H9 (cell line): ENCODE results near the gene RRP15. TPM values are rescaled to one million over a fixed set of nuclear protein-coding genes. Genes with fewer than 3 reads are reported as not detected.

Experiments used
- DNase-seq: peaks from one replicate; pipeline ENCODE4 v3.0.0-alpha.2; 2017
- H2AFZ ChIP-seq: one replicate; pipeline ENCODE4 v1.6.1; 2013; ENCODE audit warnings: mild to moderate bottlenecking, low read length, control low read depth, moderate library complexity
- H2AK5ac ChIP-seq: 2 replicates; pipeline ENCODE4 v1.6.1; 2013; ENCODE audit warnings: low read length, control low read depth, mixed read lengths; ENCODE audit not compliant: insufficient read length
- H2BK120ac ChIP-seq: one replicate; pipeline ENCODE4 v1.6.1; 2013; ENCODE audit warnings: low read depth, mild to moderate bottlenecking, low read length, control low read depth, inconsistent platforms; ENCODE audit not compliant: poor library complexity, severe bottlenecking
- H2BK12ac ChIP-seq: 2 replicates; pipeline ENCODE4 v1.6.1; 2013; ENCODE audit warnings: low read length, control low read depth, mixed read lengths, low read depth; ENCODE audit not compliant: insufficient read length
- H2BK15ac ChIP-seq: 2 replicates; pipeline ENCODE4 v1.6.1; 2013; ENCODE audit warnings: low read depth, low read length, control low read depth
- H2BK20ac ChIP-seq: one replicate; pipeline ENCODE4 v1.6.1; 2013; ENCODE audit warnings: low read depth, mild to moderate bottlenecking, low read length, control low read depth, inconsistent platforms; ENCODE audit not compliant: poor library complexity, severe bottlenecking
- H2BK5ac ChIP-seq: 2 replicates; pipeline ENCODE4 v1.6.1; 2013; ENCODE audit warnings: low read length, control low read depth, mixed read lengths; ENCODE audit not compliant: insufficient read length
- H3K14ac ChIP-seq: 2 replicates; pipeline ENCODE4 v1.6.1; 2013; ENCODE audit warnings: low read length, control low read depth; ENCODE audit not compliant: insufficient read depth
- H3K18ac ChIP-seq: 2 replicates; pipeline ENCODE4 v1.6.1; 2013; ENCODE audit warnings: low read depth, mild to moderate bottlenecking, mixed read lengths, low read length, control low read depth; ENCODE audit not compliant: insufficient read length
- H3K23ac ChIP-seq: 2 replicates; pipeline ENCODE4 v1.6.1; 2013; ENCODE audit warnings: low read length, control low read depth, mixed read lengths, low read depth; ENCODE audit not compliant: insufficient read length
- H3K23me2 ChIP-seq: 2 replicates; pipeline ENCODE4 v1.6.1; 2013; ENCODE audit warnings: low read depth, mild to moderate bottlenecking, mixed read lengths, low read length, control low read depth; ENCODE audit not compliant: insufficient read length, poor library complexity, severe bottlenecking
- H3K27ac ChIP-seq: 2 replicates; pipeline ENCODE4 v1.5.1; 2013; ENCODE audit warnings: low read length, control low read depth, mixed read lengths, low read depth; ENCODE audit not compliant: insufficient read length
- H3K27me3 ChIP-seq: 2 replicates; pipeline ENCODE4 v1.6.1; 2013; ENCODE audit warnings: low read length, control low read depth, inconsistent platforms; ENCODE audit not compliant: insufficient read depth
- H3K4ac ChIP-seq: 2 replicates; pipeline ENCODE4 v1.6.1; 2013; ENCODE audit warnings: low read depth, mild to moderate bottlenecking, control low read depth, inconsistent platforms, low read length, moderate library complexity
- H3K4me1 ChIP-seq: 2 replicates; pipeline ENCODE4 v1.6.1; 2013; ENCODE audit warnings: low read length, control low read depth, inconsistent platforms; ENCODE audit not compliant: insufficient read depth
- H3K4me2 ChIP-seq: 2 replicates; pipeline ENCODE4 v1.6.1; 2013; ENCODE audit warnings: low read length, control low read depth, mixed read lengths; ENCODE audit not compliant: insufficient read length, insufficient read depth
- H3K56ac ChIP-seq: 2 replicates; pipeline ENCODE4 v1.6.1; 2013; ENCODE audit warnings: low read depth, mild to moderate bottlenecking, mixed read lengths, low read length, control low read depth; ENCODE audit not compliant: insufficient read length
- H3K79me1 ChIP-seq: 2 replicates; pipeline ENCODE4 v1.6.1; 2013; ENCODE audit warnings: low read depth, mild to moderate bottlenecking, moderate library complexity, low read length, control low read depth, inconsistent platforms; ENCODE audit not compliant: insufficient read depth, poor library complexity, severe bottlenecking
- H3K79me2 ChIP-seq: 2 replicates; pipeline ENCODE4 v1.6.1; 2013; ENCODE audit warnings: low read length, control low read depth, inconsistent platforms; ENCODE audit not compliant: insufficient read depth
- H3K9ac ChIP-seq: 2 replicates; pipeline ENCODE4 v1.6.1; 2013; ENCODE audit warnings: low read length, control low read depth, mixed read lengths; ENCODE audit not compliant: insufficient read length; ENCODE audit errors: extremely low read depth
- H3K9me3 ChIP-seq: one replicate; pipeline ENCODE4 v1.6.1; 2013; ENCODE audit warnings: low read depth, low read length, inconsistent platforms; ENCODE audit not compliant: control insufficient read depth
- H3T11ph ChIP-seq: one replicate; pipeline ENCODE4 v1.6.1; 2013; ENCODE audit warnings: mild to moderate bottlenecking, low read length, control low read depth, inconsistent platforms
- H4K20me1 ChIP-seq: one replicate; pipeline ENCODE4 v1.6.1; 2013; ENCODE audit not compliant: control insufficient read depth, insufficient read length, insufficient read depth
- H4K5ac ChIP-seq: 2 replicates; pipeline ENCODE4 v1.6.1; 2013; ENCODE audit warnings: low read depth, mild to moderate bottlenecking, mixed read lengths, low read length, control low read depth; ENCODE audit not compliant: insufficient read length
- H4K8ac ChIP-seq: replicated peaks from 2 replicates; pipeline ENCODE4 v1.6.1; 2013; ENCODE audit warnings: low read length, control low read depth, mixed read lengths, low read depth; ENCODE audit not compliant: insufficient read length
- H4K91ac ChIP-seq: 2 replicates; pipeline ENCODE4 v1.6.1; 2013; ENCODE audit warnings: low read depth, mild to moderate bottlenecking, moderate library complexity, mixed read lengths, low read length, control low read depth; ENCODE audit not compliant: insufficient read length
- H3K27ac Mint-ChIP-seq, 3 experiments: 2 replicates in 2 of 3; 3 replicates in 1 of 3; pipeline ENCODE4 v1.8.0; 2020 to 2021; ENCODE audit warnings: mixed read lengths in 3 of 3, mild to moderate bottlenecking in 1 of 3, moderate library complexity in 1 of 3
- H3K27me3 Mint-ChIP-seq: 2 replicates; pipeline ENCODE4 v1.8.0; 2021; ENCODE audit warnings: low read depth, mild to moderate bottlenecking, moderate library complexity, mixed read lengths
- H3K36me3 Mint-ChIP-seq, 3 experiments: 2 replicates in 2 of 3; 3 replicates in 1 of 3; pipeline ENCODE4 v1.8.0; 2020 to 2021; ENCODE audit warnings: low read depth in 3 of 3, mixed read lengths in 3 of 3; ENCODE audit not compliant: insufficient read depth in 1 of 3
- H3K4me1 Mint-ChIP-seq, 2 experiments: 2 replicates each; pipeline ENCODE4 v1.8.0; 2020; ENCODE audit warnings: mixed read lengths in 2 of 2
- H3K4me3 Mint-ChIP-seq, 2 experiments: 2 replicates in 1 of 2; 3 replicates in 1 of 2; pipeline ENCODE4 v1.8.0; 2020 to 2021; ENCODE audit warnings: mild to moderate bottlenecking in 2 of 2, mixed read lengths in 2 of 2, moderate library complexity in 1 of 2
- H3K9me3 Mint-ChIP-seq, 2 experiments: 2 replicates in 1 of 2; 3 replicates in 1 of 2; pipeline ENCODE4 v1.8.0; 2020; ENCODE audit warnings: mild to moderate bottlenecking in 2 of 2, mixed read lengths in 2 of 2, moderate library complexity in 1 of 2
- CTCF ChIP-seq: fragments of 200-600 bp; sonication (generic); conservative IDR thresholded peaks from 3 replicates; pipeline ENCODE4 v1.8.0; 2021; ENCODE audit warnings: antibody characterized with exemption, mild to moderate bottlenecking
- WGBS: extraction: QIAGEN DNeasy Blood & Tissue Kit; methylation state at CpG from one replicate; pipeline ENCODE4 v1.1.7; 2013; ENCODE audit warnings: missing lambda C conversion rate, low lambda C conversion rate, mixed read lengths; ENCODE audit not compliant: insufficient read length; ENCODE audit errors: extremely low coverage; 5-methylcytosine and 5-hydroxymethylcytosine counted together
- total RNA-seq: library from RNA; stranded (reverse); gene quantifications from 2 replicates; pipeline ENCODE4 v1.2.1, GENCODE V29; 2021

RRP15 gene
- total RNA-seq, 1 experiment from 2014 or later = 48.7 TPM

- H4K5ac ChIP-seq = no peak overlapping the region
- no peak for DNase-seq
- no peak overlapping the region for H3K9ac ChIP-seq
- no peaks in the 10 kb centered on the region for H3K79me1 ChIP-seq
- no peaks in the 10 kb centered on the region for H3K9me3 Mint-ChIP-seq
- no peak overlapping the region for H3T11ph ChIP-seq
- no peak overlapping the region for H2BK15ac ChIP-seq
- H3K4ac ChIP-seq = no peak overlapping the region
- no peaks in the 10 kb centered on the region for H3K27me3 Mint-ChIP-seq
- no peaks in the 10 kb centered on the region for H3K9me3 ChIP-seq
- no peaks in the 10 kb centered on the region for H3K4me1 Mint-ChIP-seq
- H3K27ac ChIP-seq = no peak overlapping the region
- no CpG with 5 or more reads among the region's 4 CpGs for WGBS
- no peak overlapping the region for H3K56ac ChIP-seq
- no peak overlapping the region for H2BK120ac ChIP-seq
- no peak overlapping the region for H2BK12ac ChIP-seq
- H4K91ac ChIP-seq = no peak overlapping the region
- H3K4me3 Mint-ChIP-seq = no peak overlapping the region
- H2BK5ac ChIP-seq = no peak overlapping the region
- no peaks in the 10 kb centered on the region for H3K4me1 ChIP-seq
- H3K27ac Mint-ChIP-seq = no peak overlapping the region
- H3K4me2 ChIP-seq = no peak overlapping the region
- peaks cover 13 to 28% (median 25%) of the 10 kb centered on the region in 3 experiments; a peak in 6 of 7 replicates for H3K36me3 Mint-ChIP-seq
- no peak overlapping the region for H3K18ac ChIP-seq
- no peak overlapping the region for H4K8ac ChIP-seq
- no peaks in the 10 kb centered on the region for H3K23me2 ChIP-seq
- TF ChIP-seq CTCF = peak; percentile 76
- H2AK5ac ChIP-seq = no peak overlapping the region
- H4K20me1 ChIP-seq = no peaks in the 10 kb centered on the region
- no peak overlapping the region for H3K23ac ChIP-seq
- H2AFZ ChIP-seq = no peak overlapping the region
- H3K79me2 ChIP-seq = no peaks in the 10 kb centered on the region
- H3K14ac ChIP-seq = no peak overlapping the region
- H2BK20ac ChIP-seq = no peak overlapping the region
- H3K27me3 ChIP-seq = no peaks in the 10 kb centered on the region
Measured at GRCh38 chr1:218330043-218330623, 45.0 kb downstream of the RRP15 start.
